HepG2 (cell line): Measurements from ENCODE around the gene HECTD1. TPM values are rescaled to one million over a fixed set of nuclear protein-coding genes. Genes with fewer than 3 reads are reported as not detected.

Experiments used
- ATAC-seq: fragments of 200-7000 bp; cut with Tn5 transposase; 3 replicates; pipeline ENCODE4 v1.9.1; 2020; ENCODE audit warnings: mild to moderate bottlenecking, moderate library complexity
- BruUV-seq: library from RNA; stranded (reverse); fragments of 400-500 nt; replicated peaks from 2 replicates; lab custom pipeline; 2021; lab: Mats Ljungman, UMichigan
- CTCF ChIA-PET: fragments of 300-600 bp; formaldehyde crosslinking; extraction: SDS; loops from one replicate; lab custom pipeline; 2021; ENCODE audit warnings: low total read pairs, inconsistent platforms, low intra/inter-chr PET ratio; lab: Yijun Ruan, JAX
- POLR2A ChIA-PET: fragments of 350-600 bp; sonication (Branson Sonifier 250); formaldehyde crosslinking; loops from one replicate; lab custom pipeline; 2020; ENCODE audit warnings: antibody characterized with exemption, inconsistent platforms; lab: Yijun Ruan, JAX
- DNase-seq: peaks from one replicate; pipeline ENCODE4 v3.0.0-alpha.2; 2015; ENCODE audit warnings: low spot score
- FAIRE-seq: peaks from 3 replicates; lab custom pipeline; 2011; peaks lifted over from hg19 to GRCh38; lab: Jason Lieb, UNC
- H2AFZ ChIP-seq: one replicate; pipeline ENCODE4 v1.6.1; 2011; ENCODE audit warnings: low read length, inconsistent platforms
- H3K27ac ChIP-seq: fragments of 300-600 bp; 3 replicates; pipeline ENCODE4 v1.8.0; 2011; ENCODE audit warnings: mixed run types, mild to moderate bottlenecking, mixed read lengths, low read length, inconsistent platforms; ENCODE audit not compliant: insufficient read depth; ENCODE audit errors: extremely low read length
- H3K27me3 ChIP-seq, 2 experiments: fragments of 200-600 bp in 1 of 2; 2 replicates in 1 of 2; 3 replicates in 1 of 2; pipeline versions ENCODE4 v1.6.0 to v1.8.0; 2011; ENCODE audit warnings: low read length in 2 of 2, mild to moderate bottlenecking in 2 of 2, moderate library complexity in 2 of 2, inconsistent platforms in 1 of 2; ENCODE audit not compliant: insufficient read depth in 2 of 2, control insufficient read depth in 1 of 2
- H3K36me3 ChIP-seq, 2 experiments: fragments of 200-600 bp in 1 of 2; replicated peaks in 1 of 2; 2 replicates in 1 of 2; 3 replicates in 1 of 2; pipeline versions ENCODE4 v1.5.1 to v1.8.0; 2011; ENCODE audit warnings: low read length in 2 of 2, inconsistent platforms in 1 of 2; ENCODE audit not compliant: insufficient read depth in 2 of 2, control insufficient read depth in 1 of 2
- H3K4me1 ChIP-seq: 2 replicates; pipeline ENCODE4 v1.5.1; 2012; ENCODE audit warnings: low read length, inconsistent platforms; ENCODE audit not compliant: insufficient read depth
- H3K4me2 ChIP-seq: 2 replicates; pipeline ENCODE4 v1.6.0; 2011; ENCODE audit warnings: low read depth, low read length, inconsistent platforms
- H3K4me3 ChIP-seq, 3 experiments: fragments of 200-600 bp in 1 of 3; sonication (generic), shearing (Covaris generic) in 1 of 3; replicated peaks in 1 of 3; 2 replicates each; pipeline ENCODE4 v1.5.1; 2011 to 2016; ENCODE audit warnings: low read length in 3 of 3, inconsistent platforms in 2 of 3, low read depth in 2 of 3, mild to moderate bottlenecking in 2 of 3, control low read depth in 1 of 3, mixed read lengths in 1 of 3; ENCODE audit not compliant: insufficient read depth in 1 of 3
- H3K79me2 ChIP-seq: one replicate; pipeline ENCODE4 v1.6.1; 2011; ENCODE audit warnings: low read length, inconsistent platforms; ENCODE audit not compliant: insufficient read depth
- H3K9ac ChIP-seq: 2 replicates; pipeline ENCODE4 v1.6.0; 2011; ENCODE audit warnings: mild to moderate bottlenecking, low read depth, low read length, inconsistent platforms; ENCODE audit not compliant: insufficient read depth
- H3K9me3 ChIP-seq: 2 replicates; pipeline ENCODE4 v1.5.1; 2012; ENCODE audit warnings: mild to moderate bottlenecking, low read length
- H4K20me1 ChIP-seq: 2 replicates; pipeline ENCODE4 v1.6.0; 2011; ENCODE audit warnings: inconsistent platforms, mild to moderate bottlenecking, low read length, moderate library complexity; ENCODE audit not compliant: insufficient read depth
- AGO2 ChIP-seq: fragments of 200-400 bp; formaldehyde crosslinking; optimal IDR thresholded peaks from 2 replicates; pipeline ENCODE3; 2017; ENCODE audit warnings: mild to moderate bottlenecking, low read depth, low read length, moderate library complexity
- ARID2 ChIP-seq: sonication (generic); formaldehyde crosslinking; IDR thresholded peaks from 2 replicates; pipeline ENCODE4 v1.8.1; 2022; ENCODE audit warnings: mild to moderate bottlenecking, missing genetic modification reagents, borderline replicate concordance
- ELF3 ChIP-seq: IDR thresholded peaks from 2 replicates; pipeline ENCODE4 v1.6.1; 2016; ENCODE audit warnings: missing genetic modification reagents, missing compliant biosample characterization
- HOXA7 ChIP-seq: sonication (generic); formaldehyde crosslinking; IDR thresholded peaks from 2 replicates; pipeline ENCODE4 v1.8.1; 2022; ENCODE audit warnings: mild to moderate bottlenecking, missing genetic modification reagents, moderate library complexity
- KDM2A ChIP-seq: sonication (generic); formaldehyde crosslinking; IDR thresholded peaks from 2 replicates; pipeline ENCODE4 v1.4.0; 2020; ENCODE audit warnings: low read depth, missing genetic modification reagents, borderline replicate concordance
- KDM5B ChIP-seq: sonication (generic); formaldehyde crosslinking; IDR thresholded peaks from 2 replicates; pipeline ENCODE4 v1.4.0; 2020; ENCODE audit warnings: missing genetic modification reagents, mild to moderate bottlenecking, borderline replicate concordance
- MBD4 ChIP-seq: IDR thresholded peaks from 2 replicates; pipeline ENCODE4 v1.6.1; 2012; ENCODE audit warnings: low read length, inconsistent platforms, borderline replicate concordance
- NAIF1 ChIP-seq: sonication (generic); formaldehyde crosslinking; IDR thresholded peaks from 2 replicates; pipeline ENCODE4 v1.5.0; 2020; ENCODE audit warnings: mild to moderate bottlenecking, missing genetic modification reagents, borderline replicate concordance
- POLR2AphosphoS5 ChIP-seq: IDR thresholded peaks from 2 replicates; pipeline ENCODE4 v1.6.1; 2012; ENCODE audit warnings: low read depth, low read length
- REPIN1 ChIP-seq: sonication (generic); formaldehyde crosslinking; IDR thresholded peaks from 2 replicates; pipeline ENCODE4 v1.8.0; 2022; ENCODE audit warnings: missing genetic modification reagents, low read depth, mild to moderate bottlenecking, borderline replicate concordance
- SIN3B ChIP-seq: fragments of 150-350 bp; IDR thresholded peaks from 2 replicates; pipeline ENCODE4 v1.6.1; 2014; ENCODE audit warnings: low read length
- SRF ChIP-seq: IDR thresholded peaks from 2 replicates; pipeline ENCODE4 v1.6.1; 2011; ENCODE audit warnings: mild to moderate bottlenecking, low read depth, low read length, moderate library complexity
- TMF1 ChIP-seq: sonication (generic); formaldehyde crosslinking; IDR thresholded peaks from 2 replicates; pipeline ENCODE4 v1.8.1; 2022; ENCODE audit warnings: low read depth, missing genetic modification reagents
- ZBTB43 ChIP-seq: sonication (generic); formaldehyde crosslinking; conservative IDR thresholded peaks from 2 replicates; pipeline ENCODE4 v1.4.0; 2020; ENCODE audit warnings: missing genetic modification reagents
- ZNF292 ChIP-seq: sonication (generic); formaldehyde crosslinking; IDR thresholded peaks from 2 replicates; pipeline ENCODE4 v1.8.1; 2022; ENCODE audit warnings: mild to moderate bottlenecking, low read depth, missing genetic modification reagents, borderline replicate concordance
- ZNF615 ChIP-seq: sonication (generic); formaldehyde crosslinking; IDR thresholded peaks from 2 replicates; pipeline ENCODE4 v1.5.0; 2020; ENCODE audit warnings: mild to moderate bottlenecking, missing genetic modification reagents, borderline replicate concordance
- ZNF770 ChIP-seq: sonication (generic); formaldehyde crosslinking; IDR thresholded peaks from 2 replicates; pipeline ENCODE4 v1.5.0; 2020; ENCODE audit warnings: mild to moderate bottlenecking, missing genetic modification reagents
- ZSCAN9 ChIP-seq: IDR thresholded peaks from 2 replicates; pipeline ENCODE4 v1.6.1; 2016; ENCODE audit warnings: borderline replicate concordance
- WGBS: methylation state at CpG from one replicate; pipeline ENCODE4 v1.1.6; 2017; ENCODE audit warnings: low lambda C conversion rate; 5-methylcytosine and 5-hydroxymethylcytosine counted together
- in situ Hi-C: cut with HindIII; loops from 2 replicates; pipeline ENCODE4 v1.10.0; 2017; ENCODE audit warnings: low pct_unique_long_range_greater_than_20kb; ENCODE audit not compliant: extremely low pct_ligation_motif_present
- intact Hi-C: fragments of 100-400 bp; cut with micrococcal nuclease; formaldehyde crosslinking; loops from one replicate; pipeline ENCODE4 v1.10.0; 2022; ENCODE audit not compliant: unreplicated experiment
- polyA plus RNA-seq, 8 experiments: library from polyadenylated mRNA; depleted of rRNA in 3 of 8; stranded (reverse) in 7 of 8; unstranded in 1 of 8; fragments of >200 nt; fragmentation: Illumina TruSeq in 4 of 8; extraction: Trizol in 4 of 8; gene quantifications; 2 replicates each; pipeline versions ENCODE4 v1.2.1 to v1.2.3, GENCODE V29; 2011 to 2016; ENCODE audit warnings: low read depth in 4 of 8, missing spikeins in 1 of 8, mixed read lengths in 1 of 8; ENCODE audit not compliant: insufficient read depth in 1 of 8
- total RNA-seq, 5 experiments: library from RNA; depleted of rRNA; stranded (reverse); fragments of >200 nt; fragmentation: Illumina TruSeq; extraction: Trizol; gene quantifications; 2 replicates each; pipeline ENCODE4 v1.2.3, GENCODE V29; 2016; ENCODE audit warnings: low read depth in 1 of 5

Gene HECTD1
- total and polyA plus RNA-seq, 2 of the 13 experiments (the other 11 are each of a cell fraction or from before 2014, with no cell fraction given), result 312 to 560 TPM

DNA sequence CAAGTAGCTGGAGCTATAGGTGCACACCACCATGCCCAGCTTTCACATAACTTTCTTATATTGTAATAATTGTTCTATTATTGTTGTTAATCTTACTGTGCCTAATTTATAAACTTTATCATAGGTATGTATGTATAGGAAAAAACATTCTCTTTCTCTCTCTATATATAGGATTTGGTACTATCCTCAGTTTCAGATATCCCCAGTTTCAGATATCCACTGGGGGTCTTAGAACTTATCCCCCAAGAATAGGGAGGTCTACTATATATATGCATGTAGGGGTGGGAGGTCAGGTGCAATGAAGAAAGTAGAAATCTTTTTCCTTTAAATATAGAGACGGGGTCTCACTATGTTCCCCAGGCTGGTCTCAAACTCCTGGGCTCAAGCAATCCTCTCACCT is 110.5 kb downstream of the HECTD1 start:
- Histone ChIP-seq H3K9me3 (no peaks in the 10 kb centered on the region), H3K36me3 (peaks cover 22 to 34% of the 10 kb centered on the region in 2 experiments), H2AFZ (no peak overlapping the region), H3K4me1 (peaks cover 15% of the 10 kb centered on the region), H4K20me1 (no peaks in the 10 kb centered on the region), H3K4me2 (no peak overlapping the region), H3K27ac (no peak overlapping the region), H3K27me3 (no peaks in the 10 kb centered on the region), H3K4me3 (no peak overlapping the region), H3K79me2 (no peaks in the 10 kb centered on the region), H3K9ac (no peak overlapping the region)
- TF ChIP-seq POLR2AphosphoS5, result peak; percentile 6; the same call in 1 of the 2 replicates
- TF ChIP-seq SRF, result no peak
- no peak for TF ChIP-seq ZSCAN9 (CRISPR knock-in tag)
- no peak for TF ChIP-seq HOXA7
- no peak for TF ChIP-seq ELF3
- TF ChIP-seq ARID2 (CRISPR knock-in tag), result peak; percentile 76; the same call in 1 of the 2 replicates
- peak; percentile 50; the same call in 1 of the 2 replicates for TF ChIP-seq TMF1
- TF ChIP-seq ZNF770 (CRISPR knock-in tag), result 0 out of 2 replicates have a peak, but pooled peaks have one; percentile 11
- TF ChIP-seq NAIF1 (CRISPR knock-in tag), result no peak
- TF ChIP-seq SIN3B, result no peak
- TF ChIP-seq ZBTB43, result no peak
- 0 out of 2 replicates have a peak, but pooled peaks have one; percentile 17 for TF ChIP-seq ZNF615
- TF ChIP-seq REPIN1 (CRISPR knock-in tag), result no peak
- TF ChIP-seq KDM5B (CRISPR knock-in tag), result no peak
- no peak for TF ChIP-seq KDM2A (CRISPR knock-in tag)
- peak; percentile 60 for TF ChIP-seq AGO2
- TF ChIP-seq MBD4, result 0 out of 2 replicates have a peak, but pooled peaks have one; percentile 26
- no peak for TF ChIP-seq ZNF292
- in situ Hi-C loops, result no loop called here
- ATAC-seq, result no peak
- no peak for FAIRE-seq
- ChIA-PET POLR2A (interaction anchor here (1.1 to 1.9 kb wide), 2 partner anchors 10 to 71 kb away, joined by 3 to 7 read pairs; partner anchors contain the start of gene STRN3), CTCF (no interaction called here)
- no peak for DNase-seq
- no TSS peak for BruUV-seq
- WGBS, result 98% methylated on average over 1 of the region's 1 CpG
- intact Hi-C loops, result no loop called here
